Activated T-cell treated with anti-CD3 and anti-CD28 coated beads, Interleukin-2, amount 50 U/mL, for 1 hour (primary cell): ENCODE measurements around the gene IGF2.
A peak's percentile ranks its signal among the peaks of the same experiment; 100 is the strongest.

Source experiments
- DNase-seq: peaks from one replicate; pipeline ENCODE4 v3.0.0-alpha.2; 2020

IGF2 gene

DNA sequence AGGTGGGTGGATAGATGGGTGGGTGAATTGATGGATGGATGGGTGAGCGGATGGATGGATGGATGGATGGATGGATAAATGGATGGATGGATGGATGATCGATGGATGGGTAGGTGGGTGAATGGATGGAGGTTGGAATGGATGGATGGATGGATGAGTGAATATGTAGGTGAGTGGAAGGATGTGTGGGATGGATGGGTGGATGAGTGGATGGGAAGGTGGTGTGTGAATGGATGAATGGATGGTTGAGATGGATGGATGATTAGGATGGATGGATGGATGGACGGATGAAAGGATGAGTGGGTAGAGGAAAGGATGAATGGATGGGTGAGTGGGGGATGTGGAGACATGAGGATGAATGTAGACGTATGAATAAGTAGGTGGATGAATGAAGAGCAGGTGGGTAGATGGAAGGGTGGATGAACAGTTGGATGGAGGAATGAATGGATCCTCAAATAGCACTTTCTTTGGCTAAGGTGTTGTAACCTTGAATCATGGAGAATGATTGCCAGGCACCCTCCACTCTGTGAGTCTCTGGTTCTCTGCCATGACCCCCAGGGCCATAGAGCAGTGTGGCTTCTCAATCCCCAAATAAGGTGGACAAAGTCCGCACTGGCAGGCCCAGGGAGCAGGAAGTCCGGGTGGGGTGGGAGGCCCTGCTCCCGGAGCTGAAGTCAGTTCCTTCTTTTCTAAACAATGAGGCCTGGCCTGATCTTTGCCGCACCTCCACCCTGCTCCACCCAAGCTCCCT is 36.9 kb downstream of the IGF2 start:
- no peak for DNase-seq

DNA sequence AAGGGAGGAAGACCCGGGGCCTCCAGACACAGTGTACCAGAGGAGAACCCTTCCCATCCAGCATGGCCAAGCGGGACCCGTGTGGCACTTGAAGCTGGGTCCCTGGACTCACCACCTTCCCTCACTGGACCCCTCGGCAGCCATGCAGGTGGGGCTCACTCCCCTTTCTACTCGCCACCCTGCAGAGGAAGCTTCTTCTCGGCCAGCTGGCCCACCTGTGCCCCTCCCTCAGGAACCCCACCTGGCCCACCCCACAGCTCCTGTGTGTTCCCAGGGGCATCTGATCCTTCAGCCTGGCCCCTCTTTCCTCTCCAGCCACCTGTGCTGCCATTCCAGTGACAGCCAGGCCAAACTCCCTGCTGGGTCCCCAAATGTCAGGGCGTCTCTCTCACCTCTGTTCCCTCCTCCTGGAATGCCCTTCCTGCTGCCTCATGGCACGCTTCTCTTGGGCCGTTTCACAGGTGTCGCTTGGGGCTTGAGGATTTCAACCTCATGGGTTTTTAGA is 38.0 kb downstream of the IGF2 start:
- DNase-seq, result peak; percentile 8

DNA sequence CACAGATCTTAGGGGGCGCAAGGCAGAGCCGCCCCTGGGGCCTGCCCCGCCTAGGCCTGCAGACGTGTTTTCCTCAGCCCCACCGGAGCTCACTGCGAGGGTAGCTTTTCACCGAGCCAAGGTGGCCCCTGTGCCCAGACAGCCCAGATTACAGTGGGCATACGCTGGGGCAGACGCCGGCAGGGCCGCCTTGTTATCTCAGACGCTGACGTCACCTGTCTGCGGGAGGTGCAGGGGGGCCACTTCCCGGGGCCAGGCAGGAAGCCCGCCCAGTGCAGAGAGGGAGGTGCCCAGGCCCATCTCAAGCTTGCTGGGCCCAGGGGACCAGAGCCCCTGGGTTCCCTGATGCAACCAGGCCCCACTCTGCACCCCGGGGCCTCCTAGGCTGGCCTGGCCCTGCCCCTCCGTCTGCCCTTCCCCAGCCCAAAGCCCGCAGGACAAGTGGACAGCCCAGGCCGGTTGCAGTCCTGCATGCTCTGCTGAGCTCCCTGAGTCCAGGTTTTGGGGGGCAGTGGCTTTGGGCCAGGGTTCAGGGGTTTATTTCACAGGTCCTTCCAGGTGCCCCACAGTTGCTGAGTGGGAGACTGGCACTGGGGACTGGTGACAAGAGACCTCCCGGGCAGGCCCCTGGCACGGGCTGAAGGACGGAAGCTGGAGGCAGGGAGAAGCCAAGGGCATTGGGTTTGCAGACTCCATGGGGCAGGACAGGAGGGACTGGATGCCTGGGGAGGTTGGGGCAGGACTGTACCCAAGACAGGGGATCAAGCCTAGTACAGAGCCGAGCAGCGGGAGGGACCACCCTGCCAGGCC is 38.6 kb downstream of the IGF2 start:
- peak; percentile 20 for DNase-seq

- peak; percentile 15 for DNase-seq
Observed at GRCh38 chr11:2099516-2100349, 39.5 kb downstream of the IGF2 start.

DNA sequence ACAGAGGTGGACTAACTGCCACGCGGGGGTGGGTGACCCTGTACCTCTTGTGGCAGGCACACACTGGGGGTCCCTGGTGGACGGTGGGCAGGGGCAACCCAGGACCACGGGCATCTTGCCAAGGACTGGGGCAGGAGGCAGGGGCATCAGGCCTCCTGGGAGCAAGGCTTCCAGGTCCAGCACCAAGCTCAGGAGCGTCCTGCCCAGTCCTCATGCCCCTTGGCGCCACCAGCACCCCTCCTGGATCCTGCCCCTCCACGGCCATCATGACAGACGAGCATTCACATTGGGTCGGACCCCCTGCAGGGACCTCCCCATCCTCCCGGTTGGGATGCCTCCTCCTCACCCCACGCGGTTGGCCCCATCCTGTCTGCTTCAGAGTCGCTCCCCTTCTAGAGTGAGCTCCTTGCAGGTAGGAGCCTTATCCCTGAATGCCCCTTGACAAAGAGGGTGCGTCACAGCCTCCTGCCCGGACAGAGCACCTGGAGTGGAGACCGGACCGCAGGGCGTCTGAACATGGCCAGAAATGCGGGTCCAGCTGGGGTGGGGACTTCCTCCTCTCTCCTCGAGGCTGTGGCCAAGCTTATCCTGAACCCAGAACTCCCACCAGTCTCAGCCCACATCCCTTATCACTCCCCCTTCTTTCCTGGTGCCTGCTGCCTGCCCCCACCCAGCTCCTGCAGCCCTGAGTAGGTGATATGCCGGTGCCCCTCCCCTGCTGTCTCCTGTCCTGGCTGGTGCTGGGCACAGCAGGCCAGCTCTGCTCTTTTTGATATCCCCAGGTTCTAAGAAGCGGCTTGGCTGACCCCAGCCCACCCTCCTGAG is 40.3 kb downstream of the IGF2 start:
- peak; percentile 9 for DNase-seq

DNA sequence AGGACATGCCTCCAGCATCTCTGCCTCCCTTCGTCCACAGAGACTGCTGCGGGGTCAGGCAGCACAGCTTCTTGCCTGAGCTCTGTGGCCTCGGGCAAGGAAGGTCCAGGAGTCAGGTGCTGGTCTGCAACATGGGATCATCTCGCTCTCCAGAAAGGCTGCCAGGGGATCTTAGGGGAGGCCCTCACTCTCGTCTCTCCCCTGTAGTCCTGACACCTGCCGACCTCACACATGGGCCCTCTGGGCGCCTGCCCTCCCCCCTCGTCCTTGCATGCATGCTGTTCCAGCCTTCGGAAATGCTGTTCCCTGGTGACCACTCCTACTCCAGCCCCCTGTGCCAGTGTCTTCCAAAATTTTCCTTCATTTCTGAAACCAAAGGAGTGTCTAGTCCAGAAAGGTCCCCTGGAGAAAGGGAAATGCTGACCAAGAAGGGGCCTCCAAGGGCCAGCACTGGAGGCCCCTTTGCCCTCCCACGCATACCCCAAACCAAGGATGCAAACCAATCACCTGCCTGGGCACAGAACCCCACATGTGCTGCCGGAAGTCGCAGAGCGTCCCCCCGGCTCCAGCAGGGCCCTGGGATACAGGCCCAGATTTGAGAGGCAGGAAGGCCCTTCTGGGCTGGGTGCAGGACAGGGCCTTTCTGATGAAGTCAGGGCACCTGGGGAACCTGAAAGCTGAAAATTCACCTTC is 41.0 kb downstream of the IGF2 start:
- peak; percentile 12 for DNase-seq

GRCh38 chr11:2097356-2097997 is 41.7 kb downstream of the IGF2 start:
- DNase-seq, result peak; percentile 8

- no peak for DNase-seq
Observed at GRCh38 chr11:2096919-2097301, 42.3 kb downstream of the IGF2 start.

DNA sequence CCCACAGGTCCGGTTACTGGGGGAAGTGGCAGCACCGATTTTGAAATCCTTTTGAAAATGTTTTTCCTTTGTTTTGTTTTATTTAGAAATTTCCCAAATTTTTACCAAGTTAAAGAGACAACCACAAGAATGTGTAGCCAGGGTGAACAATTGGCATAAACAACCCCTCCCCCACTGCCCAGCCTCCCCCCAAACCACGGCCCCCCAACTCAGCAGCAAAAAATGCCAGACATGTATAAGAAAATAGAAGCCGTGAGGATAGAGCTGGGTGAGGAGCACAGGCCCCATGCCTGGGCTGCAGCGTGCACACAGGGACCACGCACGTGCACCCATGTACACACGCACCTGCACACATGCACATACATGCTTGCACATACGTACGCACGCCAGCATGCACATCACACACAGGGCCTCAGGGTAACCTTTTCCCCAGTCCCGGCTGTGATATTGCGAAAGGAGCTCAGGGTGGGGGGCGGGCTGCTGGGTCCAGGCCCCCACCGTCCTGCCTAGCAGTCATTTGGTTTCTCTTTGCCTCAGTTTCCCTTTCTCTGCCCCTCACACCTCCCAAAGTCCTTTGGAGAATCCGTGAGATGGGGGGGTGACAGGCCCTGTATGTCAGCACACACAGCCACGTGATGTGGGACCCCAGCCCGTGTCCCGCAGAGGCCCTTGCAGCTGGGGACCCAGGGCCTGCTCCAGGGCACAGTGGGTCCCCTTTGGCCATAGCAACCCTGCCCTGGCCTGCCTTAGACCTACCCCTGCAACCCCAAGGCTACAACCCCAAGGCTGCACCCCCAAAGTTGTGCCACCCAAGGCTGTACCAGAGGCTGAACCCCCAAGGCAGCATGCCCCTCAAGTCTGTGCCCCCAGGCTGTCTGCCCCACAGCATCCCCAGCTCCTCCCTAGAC is 42.9 kb downstream of the IGF2 start:
- DNase-seq, result peak; percentile 12

GRCh38 chr11:2095542-2095941 is 43.6 kb downstream of the IGF2 start:
- DNase-seq, result no peak

DNA sequence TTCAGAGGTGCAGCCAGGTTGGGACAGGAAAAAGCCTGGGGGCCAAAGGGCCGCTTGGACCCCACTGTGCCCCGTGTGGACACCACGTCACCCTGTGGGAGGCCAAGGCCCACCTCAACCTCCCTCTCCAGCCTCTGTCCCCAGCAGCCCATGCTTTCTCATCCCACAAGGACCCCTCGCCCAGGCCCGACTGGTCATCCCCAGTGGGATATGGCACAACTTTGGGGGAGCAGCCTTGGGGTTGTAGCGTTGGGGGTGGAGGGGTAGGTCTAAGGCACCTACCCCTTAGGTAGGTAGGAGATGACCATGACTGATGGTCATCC is 44.0 kb downstream of the IGF2 start:
- no peak for DNase-seq

DNA sequence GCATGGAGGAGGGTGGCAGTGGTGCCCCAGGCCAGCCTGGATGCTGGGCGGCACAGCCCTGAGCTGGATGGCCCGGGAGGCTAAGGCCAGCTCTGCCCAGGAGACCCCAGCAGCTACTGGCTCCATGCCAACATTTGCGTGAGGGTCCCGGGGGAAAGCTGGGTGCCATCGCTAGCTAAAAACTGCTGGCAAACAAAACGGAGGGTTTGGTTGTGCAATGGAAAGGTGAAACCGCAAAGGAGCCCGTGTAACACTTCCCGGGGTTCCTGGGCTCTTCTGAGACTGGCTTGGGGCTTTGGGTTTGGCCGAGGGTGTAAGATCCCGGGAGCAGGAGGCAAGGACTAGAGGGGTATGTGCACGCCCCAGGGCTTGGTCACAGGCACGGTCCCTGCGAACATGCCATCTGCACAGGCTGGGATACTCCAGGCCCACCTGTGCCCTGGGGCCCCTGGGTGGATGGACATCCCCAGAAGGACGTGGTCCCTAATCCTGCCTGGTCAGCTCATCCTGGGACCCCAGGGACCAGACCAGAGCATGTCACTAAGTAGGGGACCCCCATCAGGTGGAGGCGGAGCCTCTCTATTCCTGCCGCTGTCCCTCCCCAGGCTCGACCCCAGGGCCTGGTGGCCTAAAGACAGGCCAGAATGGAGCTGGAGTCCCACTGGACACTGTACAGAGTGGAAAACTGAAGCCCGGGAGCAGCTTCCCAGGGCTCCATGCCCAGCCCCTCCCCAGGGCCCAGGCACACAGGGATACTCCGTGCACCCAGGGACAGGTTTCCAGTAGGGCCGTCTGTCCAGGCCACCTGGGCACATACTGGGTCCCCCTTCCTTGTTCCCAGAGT is 44.6 kb downstream of the IGF2 start:
- peak; percentile 13 for DNase-seq

GRCh38 chr11:2093575-2094353 is 45.4 kb downstream of the IGF2 start:
- DNase-seq, result peak; percentile 12

DNA sequence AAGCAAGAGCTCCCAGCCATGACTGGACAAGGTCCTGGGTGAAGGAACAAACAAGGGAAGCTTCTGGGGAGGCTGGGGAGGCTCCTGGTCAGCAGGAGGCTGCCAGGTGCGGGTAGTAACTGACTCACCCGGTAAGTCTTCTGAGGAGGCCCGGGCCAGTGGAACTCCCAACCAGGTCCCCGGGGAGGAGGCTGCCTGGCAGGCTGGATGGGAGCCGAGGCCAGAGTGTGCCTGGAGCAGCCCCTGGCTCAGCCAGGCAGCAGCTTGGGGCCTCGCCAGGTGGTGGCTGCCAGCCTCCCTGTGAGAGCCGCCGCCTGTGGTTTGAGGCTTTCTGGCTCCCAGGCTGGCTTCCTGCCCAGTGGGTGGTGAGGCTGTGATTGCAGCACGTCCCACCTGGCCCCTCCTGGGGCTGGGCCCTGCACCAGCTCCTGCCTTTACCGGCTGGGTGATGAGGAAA is 46.2 kb downstream of the IGF2 start:
- peak; percentile 68 for DNase-seq

DNA sequence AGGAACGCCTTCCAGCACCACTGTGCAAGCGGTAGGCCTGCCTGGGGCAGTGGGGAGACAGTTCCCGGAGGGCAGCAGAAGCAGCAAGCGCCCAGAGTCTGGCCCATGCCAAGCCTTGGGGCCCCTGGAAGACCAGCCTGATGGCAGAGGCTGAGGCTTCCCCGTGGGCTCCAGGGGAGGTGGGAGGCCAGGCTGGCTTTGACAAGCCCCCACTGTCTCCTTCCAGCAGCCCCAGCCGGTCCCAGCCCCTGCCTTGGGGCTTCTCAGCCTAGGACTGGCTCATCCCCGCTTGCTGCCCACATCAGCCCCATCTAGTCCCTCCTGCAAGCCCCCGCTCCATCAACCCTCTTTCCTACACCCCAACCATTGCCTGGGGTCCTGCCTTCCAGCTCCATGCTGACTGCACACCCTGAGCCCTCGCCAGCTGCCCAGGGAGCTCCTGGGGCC is 46.7 kb downstream of the IGF2 start:
- DNase-seq, result peak; percentile 15

DNA sequence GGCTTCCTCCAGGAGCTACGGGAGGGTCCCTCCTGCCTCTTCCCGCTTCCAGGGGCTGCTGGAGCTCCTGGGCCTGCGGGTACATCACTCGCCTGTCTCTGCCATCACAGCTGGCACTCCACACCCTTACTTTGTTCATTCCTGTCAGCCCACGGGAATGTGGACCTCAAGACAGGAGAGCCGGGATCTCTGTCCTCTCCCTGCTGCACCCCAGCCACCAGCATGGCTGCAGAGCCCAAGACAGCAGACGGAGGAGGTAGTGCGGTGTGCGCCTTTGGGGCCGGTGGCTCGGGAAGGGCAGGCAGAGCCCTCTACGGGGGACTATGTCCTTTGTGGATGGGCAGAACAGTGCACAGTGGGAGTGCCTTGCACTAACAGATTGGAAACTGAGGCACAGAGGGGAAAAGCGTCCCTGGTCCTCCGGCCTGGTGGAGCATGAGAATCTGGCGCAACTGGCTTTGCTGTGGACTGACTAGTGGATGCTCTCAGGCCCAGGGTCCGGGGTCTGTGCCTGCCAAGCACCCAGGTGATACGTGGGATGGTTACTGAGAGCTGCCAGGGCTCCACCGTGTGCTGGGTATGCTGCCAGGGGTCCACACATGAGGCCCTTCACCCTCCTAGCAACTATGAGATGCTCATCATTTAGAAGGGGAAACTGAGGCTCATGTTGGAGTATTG is 47.3 kb downstream of the IGF2 start:
- DNase-seq, result peak; percentile 10

DNA sequence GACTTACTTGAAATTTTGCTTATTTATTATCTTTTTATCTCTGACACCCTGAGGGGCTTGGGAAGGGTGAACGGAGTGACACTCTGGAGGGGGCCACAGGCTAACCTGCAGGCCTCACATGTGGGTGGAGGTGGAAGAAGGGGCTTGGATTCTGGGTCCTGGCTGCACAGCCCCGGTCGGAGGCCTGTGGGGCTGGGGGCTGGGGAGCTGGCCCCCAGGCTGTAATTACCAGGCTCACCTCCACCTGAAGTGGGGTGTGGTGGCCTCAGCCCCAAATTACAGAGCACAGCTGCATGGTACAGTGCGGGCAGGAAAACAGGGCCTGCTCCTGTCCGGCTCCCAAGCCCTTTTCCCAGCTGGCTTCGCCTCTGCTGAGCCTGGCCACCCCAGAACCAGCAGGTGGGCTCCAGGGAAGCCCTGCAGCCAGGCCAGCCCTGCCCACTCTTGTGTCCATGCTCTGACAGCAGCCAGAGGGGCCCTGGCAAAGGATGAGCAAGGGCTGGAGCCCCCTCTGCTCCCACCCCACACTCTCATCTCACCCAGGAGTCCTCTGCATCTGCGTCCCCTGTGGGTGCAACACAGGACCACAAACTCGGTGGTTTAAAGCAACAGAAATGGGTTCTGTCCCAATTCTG is 48.0 kb downstream of the IGF2 start:
- no peak for DNase-seq
